IMR-90 (cell line): Measurements from ENCODE around the gene KRT79. TPM values are rescaled to one million over a fixed set of nuclear protein-coding genes. Genes with fewer than 3 reads are reported as not detected.

Experiments used
- ATAC-seq: fragments of 200-7000 bp; cut with Tn5 transposase; 2 replicates; pipeline ENCODE4 v1.9.1; 2020; ENCODE audit warnings: low read depth, mild to moderate bottlenecking, moderate library complexity
- BruUV-seq: library from RNA; stranded (reverse); fragments of 400-500 nt; replicated peaks from 2 replicates; lab custom pipeline; 2021; lab: Mats Ljungman, UMichigan
- CTCF ChIA-PET: fragments of 300-600 bp; formaldehyde crosslinking; extraction: SDS; loops from one replicate; lab custom pipeline; 2021; ENCODE audit warnings: antibody characterized with exemption; lab: Yijun Ruan, JAX
- POLR2A ChIA-PET: fragments of 300-600 bp; sonication (Branson Sonifier 250); formaldehyde crosslinking; loops from one replicate; lab custom pipeline; 2022; ENCODE audit warnings: antibody characterized with exemption; ENCODE audit not compliant: unreplicated experiment; lab: Charles Lee
- DNase-seq: peaks from one replicate; pipeline ENCODE4 v3.0.0; 2013
- H2AFZ ChIP-seq: replicated peaks from 2 replicates; pipeline ENCODE3; 2013; ENCODE audit warnings: low read length, mild to moderate bottlenecking; ENCODE audit not compliant: poor library complexity
- H2AK5ac ChIP-seq: 2 replicates; pipeline ENCODE4 v1.6.1; 2013; ENCODE audit warnings: low read depth, low read length, inconsistent platforms
- H2AK9ac ChIP-seq: replicated peaks from 2 replicates; pipeline ENCODE3; 2013; ENCODE audit warnings: mild to moderate bottlenecking, low read depth, low read length, moderate library complexity; ENCODE audit not compliant: poor library complexity
- H2BK120ac ChIP-seq: 2 replicates; pipeline ENCODE4 v1.6.1; 2013; ENCODE audit warnings: low read depth, low read length, inconsistent platforms
- H2BK15ac ChIP-seq: 3 replicates; pipeline ENCODE4 v1.6.1; 2013; ENCODE audit warnings: low read depth, low read length, inconsistent platforms
- H2BK20ac ChIP-seq: 2 replicates; pipeline ENCODE4 v1.6.1; 2013; ENCODE audit warnings: low read depth, mild to moderate bottlenecking, inconsistent platforms, low read length, moderate library complexity
- H2BK5ac ChIP-seq: 2 replicates; pipeline ENCODE4 v1.6.1; 2013; ENCODE audit warnings: mild to moderate bottlenecking, low read depth, low read length, inconsistent platforms; ENCODE audit not compliant: poor library complexity, severe bottlenecking
- H3K14ac ChIP-seq: replicated peaks from 2 replicates; pipeline ENCODE4 v1.6.1; 2013; ENCODE audit warnings: low read depth, low read length, inconsistent platforms
- H3K18ac ChIP-seq: 2 replicates; pipeline ENCODE4 v1.6.1; 2013; ENCODE audit warnings: low read depth, low read length, control low read depth
- H3K23ac ChIP-seq: 2 replicates; pipeline ENCODE4 v1.6.1; 2013; ENCODE audit warnings: low read depth, low read length, inconsistent platforms
- H3K27ac ChIP-seq: 2 replicates; pipeline ENCODE4 v1.5.1; 2013; ENCODE audit warnings: mild to moderate bottlenecking, control low read depth, low read length; ENCODE audit not compliant: insufficient read depth
- H3K27me3 ChIP-seq: 2 replicates; pipeline ENCODE4 v1.6.1; 2013; ENCODE audit warnings: low read length; ENCODE audit not compliant: control insufficient read depth, insufficient read depth
- H3K36me3 ChIP-seq: 2 replicates; pipeline ENCODE4 v1.6.1; 2013; ENCODE audit warnings: low read length, mixed read lengths; ENCODE audit not compliant: control insufficient read depth, insufficient read depth
- H3K4ac ChIP-seq: 2 replicates; pipeline ENCODE4 v1.6.1; 2013; ENCODE audit warnings: low read depth, low read length, inconsistent platforms
- H3K4me1 ChIP-seq: 2 replicates; pipeline ENCODE4 v1.6.1; 2013; ENCODE audit warnings: low read length, mixed read lengths; ENCODE audit not compliant: control insufficient read depth, insufficient read depth
- H3K4me2 ChIP-seq: 2 replicates; pipeline ENCODE4 v1.6.1; 2013; ENCODE audit warnings: low read depth, mild to moderate bottlenecking, control low read depth, low read length, moderate library complexity
- H3K4me3 ChIP-seq: 2 replicates; pipeline ENCODE4 v1.5.1; 2013; ENCODE audit warnings: low read depth, mild to moderate bottlenecking, control low read depth, low read length, moderate library complexity; ENCODE audit not compliant: insufficient read depth
- H3K56ac ChIP-seq: 2 replicates; pipeline ENCODE4 v1.6.1; 2013; ENCODE audit warnings: low read length, inconsistent platforms; ENCODE audit not compliant: insufficient read depth; ENCODE audit errors: extremely low read depth
- H3K79me1 ChIP-seq, 2 experiments: 2 replicates each; pipeline ENCODE4 v1.6.1; 2013; ENCODE audit warnings: low read length in 2 of 2, inconsistent platforms in 1 of 2, low read depth in 1 of 2
- H3K9ac ChIP-seq: 2 replicates; pipeline ENCODE4 v1.6.1; 2013; ENCODE audit warnings: low read depth, low read length, control low read depth
- H3K9me1 ChIP-seq: 2 replicates; pipeline ENCODE4 v1.6.1; 2013; ENCODE audit warnings: low read length, inconsistent platforms; ENCODE audit not compliant: insufficient read depth
- H3K9me3 ChIP-seq: 2 replicates; pipeline ENCODE4 v1.6.1; 2013; ENCODE audit warnings: low read length; ENCODE audit not compliant: control insufficient read depth, insufficient read depth
- H4K20me1 ChIP-seq: 2 replicates; pipeline ENCODE4 v1.6.1; 2013; ENCODE audit warnings: low read length, inconsistent platforms; ENCODE audit not compliant: insufficient read depth
- H4K5ac ChIP-seq: 2 replicates; pipeline ENCODE4 v1.6.1; 2013; ENCODE audit warnings: mild to moderate bottlenecking, low read depth, low read length, control low read depth
- H4K8ac ChIP-seq, 2 experiments: 2 replicates each; pipeline ENCODE4 v1.6.1; 2013; ENCODE audit warnings: low read depth in 2 of 2, low read length in 2 of 2, control low read depth in 1 of 2, inconsistent platforms in 1 of 2
- H4K91ac ChIP-seq: 2 replicates; pipeline ENCODE4 v1.6.1; 2013; ENCODE audit warnings: low read depth, low read length, inconsistent platforms; ENCODE audit not compliant: insufficient read depth
- BHLHE40 ChIP-seq: fragments of 150-350 bp; IDR thresholded peaks from 2 replicates; pipeline ENCODE4 v1.6.1; 2016; ENCODE audit warnings: mild to moderate bottlenecking, low read depth, low read length
- CEBPB ChIP-seq: IDR thresholded peaks from 2 replicates; pipeline ENCODE4 v1.6.1; 2012; ENCODE audit warnings: low read depth, low read length, improper control_type of control experiment
- CHD1 ChIP-seq: IDR thresholded peaks from 2 replicates; pipeline ENCODE4 v1.6.1; 2012; ENCODE audit warnings: low read depth, low read length, improper control_type of control experiment
- CTCF ChIP-seq: conservative IDR thresholded peaks from 2 replicates; pipeline ENCODE4 v1.5.1; 2012; ENCODE audit warnings: mild to moderate bottlenecking, low read depth, low read length, improper control_type of control experiment
- FOS ChIP-seq: fragments of 150-350 bp; IDR thresholded peaks from 2 replicates; pipeline ENCODE4 v1.6.1; 2016; ENCODE audit warnings: low read depth, low read length
- MAFK ChIP-seq: IDR thresholded peaks from 2 replicates; pipeline ENCODE4 v1.6.1; 2012; ENCODE audit warnings: low read depth, low read length, improper control_type of control experiment
- MAZ ChIP-seq: IDR thresholded peaks from 2 replicates; pipeline ENCODE4 v1.6.1; 2012; ENCODE audit warnings: low read depth, mild to moderate bottlenecking, low read length, improper control_type of control experiment, moderate library complexity, borderline replicate concordance
- MXI1 ChIP-seq: IDR thresholded peaks from 2 replicates; pipeline ENCODE4 v1.6.1; 2012; ENCODE audit warnings: low read depth, mild to moderate bottlenecking, low read length, moderate library complexity, borderline replicate concordance
- NFE2L2 ChIP-seq: fragments of 150-350 bp; IDR thresholded peaks from 2 replicates; pipeline ENCODE4 v1.6.1; 2016; ENCODE audit warnings: low read depth, mild to moderate bottlenecking, low read length
- POLR2A ChIP-seq: IDR thresholded peaks from 2 replicates; pipeline ENCODE4 v1.6.1; 2012; ENCODE audit warnings: mild to moderate bottlenecking, low read depth, low read length
- RAD21 ChIP-seq: IDR thresholded peaks from 2 replicates; pipeline ENCODE4 v1.6.1; 2012; ENCODE audit warnings: low read length, improper control_type of control experiment
- RCOR1 ChIP-seq: IDR thresholded peaks from 2 replicates; pipeline ENCODE4 v1.6.1; 2012; ENCODE audit warnings: mild to moderate bottlenecking, low read length, improper control_type of control experiment; ENCODE audit not compliant: insufficient replicate concordance
- RFX5 ChIP-seq: IDR thresholded peaks from 2 replicates; pipeline ENCODE4 v1.8.0; 2012; ENCODE audit warnings: low read depth, mild to moderate bottlenecking, low read length, moderate library complexity
- SMC3 ChIP-seq: fragments of 150-350 bp; IDR thresholded peaks from 2 replicates; pipeline ENCODE4 v1.6.1; 2016; ENCODE audit warnings: low read depth, mild to moderate bottlenecking, antibody characterized with exemption, low read length, moderate library complexity
- USF2 ChIP-seq: fragments of 150-350 bp; IDR thresholded peaks from 2 replicates; pipeline ENCODE4 v1.6.1; 2017; ENCODE audit warnings: mild to moderate bottlenecking, antibody characterized with exemption, low read length, low read depth
- WGBS, 2 experiments: methylation state at CpG; one replicate each; pipeline versions ENCODE4 v1.1.5 to v1.1.7; 2013; ENCODE audit warnings: missing lambda C conversion rate in 2 of 2; ENCODE audit not compliant: insufficient read length in 1 of 2; ENCODE audit errors: extremely low coverage in 2 of 2; 5-methylcytosine and 5-hydroxymethylcytosine counted together
- dilution Hi-C: fragments of 300-500 bp; cut with HindIII; formaldehyde crosslinking; loops from one replicate; pipeline ENCODE4 v1.14.3; 2018; ENCODE audit warnings: low sequenced_read_pairs; ENCODE audit not compliant: unreplicated experiment
- in situ Hi-C: fragments of 300-500 bp; cut with MboI; formaldehyde crosslinking; loops from 3 replicates; pipeline ENCODE4 v1.14.3; 2019; ENCODE audit warnings: low sequenced_read_pairs, inconsistent platforms, mixed read lengths
- intact Hi-C: fragments of 100-400 bp; cut with micrococcal nuclease; formaldehyde crosslinking; loops from 2 replicates; pipeline ENCODE4 v1.10.0; 2022
- polyA plus RNA-seq, 3 experiments: library from polyadenylated mRNA; depleted of rRNA; stranded (reverse); fragments of >200 nt; gene quantifications; 2 replicates each; pipeline ENCODE4 v1.2.3, GENCODE V29; 2012; ENCODE audit warnings: low replicate concordance in 1 of 3
- total RNA-seq: library from RNA; depleted of rRNA; stranded (reverse); fragments of >200 nt; gene quantifications from 2 replicates; pipeline ENCODE4 v1.2.3, GENCODE V29; 2012
- TF ChIP-seq, protein P1 (sequence below): fragments of 150-350 bp; IDR thresholded peaks from 2 replicates; pipeline ENCODE4 v1.6.1; 2016; ENCODE audit warnings: low read depth, mild to moderate bottlenecking, low read length, moderate library complexity, borderline replicate concordance

The KRT79 gene
- total and polyA plus RNA-seq, 2 of the 4 experiments (the other 2 are of a cell fraction): under 0.01 to 0.24 TPM

- no peaks in the 10 kb centered on the region for H3K9me3 ChIP-seq
- no peak overlapping the region for H2BK20ac ChIP-seq
- H4K20me1 ChIP-seq: no peaks in the 10 kb centered on the region; the same call in 1 of the 2 replicates
- CTCF ChIA-PET: no interaction called here
- WGBS, 2 experiments: 100% methylated on average over 1 of the region's 6 CpGs; no CpG with 5 or more reads in 1 of the 2 experiments
- no peak overlapping the region for H3K4me2 ChIP-seq
- H3K4ac ChIP-seq: no peak overlapping the region; the same call in 1 of the 2 replicates
- peaks cover 47% of the 10 kb centered on the region for H3K27me3 ChIP-seq
- no peak overlapping the region for H4K91ac ChIP-seq
- no peak overlapping the region for H3K27ac ChIP-seq
- in situ Hi-C loops: no loop called here
- intact Hi-C loops: no loop called here
- no peaks in the 10 kb centered on the region for H3K9me1 ChIP-seq
- H2BK5ac ChIP-seq: no peak overlapping the region
- POLR2A ChIA-PET: no interaction called here
- no peak overlapping the region for H3K9ac ChIP-seq
- no peak overlapping the region for H4K5ac ChIP-seq
- no peaks in the 10 kb centered on the region for H3K79me1 ChIP-seq
- no peak overlapping the region for H3K56ac ChIP-seq
- dilution Hi-C loops: no loop called here
- H3K23ac ChIP-seq: no peak overlapping the region
- no peaks in the 10 kb centered on the region for H3K36me3 ChIP-seq
- ATAC-seq (no peak), DNase-seq (no peak)
- no peaks in the 10 kb centered on the region for H3K4me1 ChIP-seq
- TF ChIP-seq MAZ (no peak), RFX5 (no peak), MXI1 (no peak), USF2 (no peak), RAD21 (no peak), BHLHE40 (no peak), FOS (no peak), CHD1 (no peak), POLR2A (no peak), SMC3 (no peak), MAFK (no peak), RCOR1 (no peak), NFE2L2 (no peak), CEBPB (no peak), CTCF (no peak)
- TF ChIP-seq, protein P1, sequence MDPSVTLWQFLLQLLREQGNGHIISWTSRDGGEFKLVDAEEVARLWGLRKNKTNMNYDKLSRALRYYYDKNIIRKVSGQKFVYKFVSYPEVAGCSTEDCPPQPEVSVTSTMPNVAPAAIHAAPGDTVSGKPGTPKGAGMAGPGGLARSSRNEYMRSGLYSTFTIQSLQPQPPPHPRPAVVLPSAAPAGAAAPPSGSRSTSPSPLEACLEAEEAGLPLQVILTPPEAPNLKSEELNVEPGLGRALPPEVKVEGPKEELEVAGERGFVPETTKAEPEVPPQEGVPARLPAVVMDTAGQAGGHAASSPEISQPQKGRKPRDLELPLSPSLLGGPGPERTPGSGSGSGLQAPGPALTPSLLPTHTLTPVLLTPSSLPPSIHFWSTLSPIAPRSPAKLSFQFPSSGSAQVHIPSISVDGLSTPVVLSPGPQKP: no peak
- H3K4me3 ChIP-seq: no peak overlapping the region
- no peak overlapping the region for H2AK9ac ChIP-seq
- BruUV-seq: no TSS peak
- no peak overlapping the region for H3K14ac ChIP-seq
- no peak overlapping the region for H2AK5ac ChIP-seq
- H2BK120ac ChIP-seq: no peak overlapping the region
- H2BK15ac ChIP-seq: no peak overlapping the region
- H2AFZ ChIP-seq: peak overlapping the region; percentile 43
- H3K18ac ChIP-seq: no peak overlapping the region
- H4K8ac ChIP-seq: no peak overlapping the region
Measured at GRCh38 chr12:52820521-52820920, 13.6 kb downstream of the KRT79 start.
